CD4-positive, alpha-beta memory T cell (primary cell): Measurements from ENCODE around the gene NAA20. TPM values are rescaled to one million over a fixed set of nuclear protein-coding genes. Genes with fewer than 3 reads are reported as not detected.
A peak's percentile ranks its signal among the peaks of the same experiment; 100 is the strongest.

ENCODE experiments used
- CTCF ChIA-PET: fragments of 350-600 bp; sonication (Branson Sonifier 250); formaldehyde crosslinking; loops from one replicate; lab custom pipeline; 2021; ENCODE audit warnings: inconsistent platforms; ENCODE audit not compliant: partially characterized antibody; lab: Charles Lee
- POLR2A ChIA-PET: fragments of 350-600 bp; sonication (Branson Sonifier 250); formaldehyde crosslinking; loops from one replicate; lab custom pipeline; 2021; ENCODE audit not compliant: partially characterized antibody; lab: Charles Lee
- DNase-seq, 5 donors: peaks; one replicate each; pipeline versions ENCODE4 v3.0.0 to v3.0.0-alpha.2; 2020 to 2022; ENCODE audit warnings: mixed read lengths in 1 of 5
- H3K27ac ChIP-seq: one replicate; pipeline ENCODE4 v1.7.0; 2013; ENCODE audit warnings: low read depth, low read length
- H3K27me3 ChIP-seq: 2 replicates; pipeline ENCODE4 v1.7.0; 2013; ENCODE audit warnings: mild to moderate bottlenecking, low read length, moderate library complexity; ENCODE audit not compliant: insufficient read depth
- H3K36me3 ChIP-seq: 2 replicates; pipeline ENCODE4 v1.7.0; 2013; ENCODE audit warnings: mild to moderate bottlenecking, low read length, moderate library complexity; ENCODE audit not compliant: insufficient read depth
- H3K4me1 ChIP-seq: 2 replicates; pipeline ENCODE4 v1.7.0; 2013; ENCODE audit warnings: mild to moderate bottlenecking, low read length, moderate library complexity; ENCODE audit not compliant: insufficient read depth
- H3K4me3 ChIP-seq, 2 donors: one replicate each; pipeline ENCODE4 v1.7.0; 2013; ENCODE audit warnings: low read length in 2 of 2, mild to moderate bottlenecking in 1 of 2
- H3K9me3 ChIP-seq, 2 donors: one replicate each; pipeline ENCODE4 v1.7.0; 2013; ENCODE audit warnings: low read length in 2 of 2, control low read depth in 1 of 2; ENCODE audit not compliant: control insufficient read depth in 1 of 2
- H3K27ac Mint-ChIP-seq, 7 donors: one replicate each; pipeline ENCODE4 v1.8.0; 2020 to 2021; ENCODE audit warnings: mixed read lengths in 7 of 7, mild to moderate bottlenecking in 6 of 7, inconsistent platforms in 3 of 7, moderate library complexity in 3 of 7
- H3K27me3 Mint-ChIP-seq, 2 donors: one replicate each; pipeline ENCODE4 v1.8.0; 2020 to 2021; ENCODE audit warnings: mixed read lengths in 2 of 2
- H3K36me3 Mint-ChIP-seq, 2 donors: one replicate each; pipeline ENCODE4 v1.8.0; 2020 to 2021; ENCODE audit warnings: mixed read lengths in 2 of 2, inconsistent platforms in 1 of 2, mild to moderate bottlenecking in 1 of 2
- H3K4me1 Mint-ChIP-seq, 4 donors: one replicate each; pipeline ENCODE4 v1.8.0; 2020 to 2021; ENCODE audit warnings: mixed read lengths in 4 of 4, mild to moderate bottlenecking in 1 of 4
- H3K4me3 Mint-ChIP-seq, 8 donors: one replicate each; pipeline ENCODE4 v1.8.0; 2020 to 2021; ENCODE audit warnings: mixed read lengths in 8 of 8, mild to moderate bottlenecking in 7 of 8, moderate library complexity in 6 of 8, inconsistent platforms in 3 of 8
- H3K9me3 Mint-ChIP-seq, 8 donors: one replicate each; pipeline ENCODE4 v1.8.0; 2020 to 2021; ENCODE audit warnings: mixed read lengths in 8 of 8, mild to moderate bottlenecking in 5 of 8, inconsistent platforms in 3 of 8, moderate library complexity in 1 of 8
- intact Hi-C: fragments of 100-400 bp; cut with micrococcal nuclease; formaldehyde crosslinking; loops from one replicate; pipeline ENCODE4 v1.15.1; 2023
- polyA plus RNA-seq, 2 donors: library from polyadenylated mRNA; unstranded; fragments of 300-500 nt; fragmentation: Illumina TruSeq; gene quantifications; one replicate each; pipeline ENCODE4 v1.2.3, GENCODE V29; 2021
- total RNA-seq, 2 experiments: library from RNA; stranded (reverse); gene quantifications; one replicate each; pipeline ENCODE4 v1.2.3, GENCODE V29; 2021

NAA20 gene
- total and polyA plus RNA-seq, 4 experiments from 2014 or later: 32.5 to 116 (median 56.7) TPM

DNA sequence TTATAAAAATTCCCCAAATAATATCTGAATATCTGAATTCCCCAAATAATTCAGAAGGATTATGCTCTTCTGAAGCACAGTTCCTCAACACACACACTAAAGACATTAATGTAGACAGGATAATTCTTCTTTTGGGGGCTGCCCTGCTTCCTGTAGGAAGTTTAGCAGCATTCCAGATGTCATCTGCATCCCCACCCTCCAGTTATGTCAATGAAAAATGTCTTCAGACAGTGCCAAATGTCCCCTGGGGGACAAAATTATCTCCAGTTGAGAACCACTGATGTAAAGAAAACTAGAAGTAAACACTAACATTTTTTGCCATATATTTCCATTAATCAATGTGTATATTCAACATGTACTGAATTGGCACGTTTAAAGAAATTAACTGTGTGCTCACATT is 25.9 kb upstream of the NAA20 start:
- Histone ChIP-seq H3K4me1 (no peaks in the 10 kb centered on the region), H3K9me3 (no peaks in the 10 kb centered on the region), H3K27me3 (no peaks in the 10 kb centered on the region), H3K27ac (no peak overlapping the region), H3K36me3 (no peaks in the 10 kb centered on the region), H3K4me3 (no peak overlapping the region)
- POLR2A ChIA-PET: no interaction called here
- Mint-ChIP-seq H3K36me3 (no peaks in the 10 kb centered on the region), H3K27me3 (peaks cover 3 to 5% of the 10 kb centered on the region in 2 donors), H3K9me3 (peaks cover 0 to 1% (median 0%) of the 10 kb centered on the region in 8 donors), H3K27ac (no peak overlapping the region), H3K4me1 (peaks cover 0 to 4% (median under 1%) of the 10 kb centered on the region in 4 donors), H3K4me3 (no peak overlapping the region)
- intact Hi-C loops: no loop called here
- DNase-seq: no peak
- CTCF ChIA-PET: no interaction called here

DNA sequence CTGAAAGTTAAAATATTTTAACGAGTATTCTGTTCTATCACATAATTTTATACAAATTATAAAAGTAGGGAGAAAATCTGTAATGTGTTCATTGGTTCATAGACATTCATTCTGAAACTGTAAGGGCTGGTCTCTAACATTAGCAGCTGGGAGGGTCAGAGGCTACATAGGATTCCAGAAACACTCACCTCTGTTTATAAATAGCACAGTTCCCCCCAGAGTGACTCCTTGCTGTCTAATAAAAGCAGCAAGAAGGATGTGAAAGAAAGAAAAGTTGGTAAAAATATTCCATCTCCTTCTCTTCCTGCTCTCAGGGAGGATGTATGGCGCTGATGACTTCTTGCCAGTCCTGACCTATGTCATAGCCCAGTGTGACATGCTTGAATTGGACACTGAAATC is 25.3 kb upstream of the NAA20 start:
- CTCF ChIA-PET: interaction anchor here (1.4 kb wide), 1 partner anchor 207 kb away, joined by 5 read pairs; no protein-coding TSS in a partner anchor
- H3K4me1 Mint-ChIP-seq: peaks cover 0 to 4% (median under 1%) of the 10 kb centered on the region in 4 donors
- no peaks in the 10 kb centered on the region for H3K36me3 ChIP-seq
- H3K4me3 ChIP-seq: no peak overlapping the region
- no peak overlapping the region for H3K4me3 Mint-ChIP-seq
- intact Hi-C loops: no loop called here
- H3K4me1 ChIP-seq: no peaks in the 10 kb centered on the region
- H3K27me3 ChIP-seq: no peaks in the 10 kb centered on the region
- no peak overlapping the region for H3K27ac Mint-ChIP-seq
- peaks cover 3 to 5% of the 10 kb centered on the region in 2 donors for H3K27me3 Mint-ChIP-seq
- no peaks in the 10 kb centered on the region for H3K9me3 ChIP-seq
- H3K36me3 Mint-ChIP-seq: no peaks in the 10 kb centered on the region
- no peak for DNase-seq
- POLR2A ChIA-PET: no interaction called here
- peaks cover 0 to 1% (median 0%) of the 10 kb centered on the region in 8 donors for H3K9me3 Mint-ChIP-seq
- H3K27ac ChIP-seq: no peak overlapping the region

DNA sequence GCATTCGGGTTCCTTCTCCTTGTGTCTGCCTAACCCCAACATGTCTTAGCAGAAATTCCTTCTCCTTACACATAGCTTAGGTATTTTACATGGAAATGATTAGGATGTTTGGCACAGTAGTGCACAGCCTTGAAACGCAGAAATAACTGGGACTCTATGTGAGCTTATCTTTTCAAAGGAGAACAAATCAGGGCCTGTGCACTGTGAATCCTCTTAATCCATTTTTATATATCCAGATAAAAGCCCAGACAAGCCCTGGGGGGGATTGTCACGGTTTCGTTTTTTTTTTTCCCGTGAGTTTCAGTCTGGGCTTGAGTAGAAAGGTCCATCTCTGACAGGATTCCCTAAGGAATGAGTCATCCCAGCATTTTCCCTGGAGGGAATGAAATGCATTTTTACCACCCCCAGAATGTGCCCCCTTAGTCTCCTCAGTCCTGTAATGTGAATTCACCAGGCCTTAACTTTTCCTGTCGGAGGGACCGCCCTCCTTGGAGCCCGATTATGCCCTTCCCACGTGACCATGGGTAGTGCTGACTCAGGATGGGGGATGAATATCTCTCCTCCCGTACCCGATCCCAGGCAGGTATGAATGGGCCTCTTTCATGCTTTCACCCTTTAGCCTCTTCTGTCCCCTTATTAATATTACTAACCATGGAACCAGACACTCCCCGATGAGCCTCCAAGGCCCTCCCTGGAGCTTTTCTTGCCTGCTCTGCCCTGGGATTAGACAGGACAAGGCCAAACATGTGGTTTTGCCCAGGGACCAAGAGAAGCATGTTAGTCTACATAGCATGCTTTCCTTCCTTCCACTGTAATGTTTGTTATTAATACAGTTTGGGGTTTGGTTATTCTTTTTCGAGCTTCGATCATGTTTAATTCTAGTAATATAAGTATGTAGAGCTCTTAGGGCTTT is 23.9 kb upstream of the NAA20 start:
- no peak overlapping the region for H3K27ac ChIP-seq
- no peaks in the 10 kb centered on the region for H3K36me3 ChIP-seq
- H3K36me3 Mint-ChIP-seq: no peaks in the 10 kb centered on the region
- H3K9me3 ChIP-seq: no peaks in the 10 kb centered on the region
- DNase-seq: no peak
- POLR2A ChIA-PET: interaction anchor here (0.7 to 1.3 kb wide), 2 partner anchors 16 to 25 kb away, joined by 3 to 4 read pairs; no protein-coding TSS in a partner anchor
- intact Hi-C loops: no loop called here
- no peaks in the 10 kb centered on the region for H3K27me3 ChIP-seq
- peaks cover 0 to 1% (median 0%) of the 10 kb centered on the region in 8 donors for H3K9me3 Mint-ChIP-seq
- H3K27me3 Mint-ChIP-seq: peaks cover 3 to 5% of the 10 kb centered on the region in 2 donors
- CTCF ChIA-PET: interaction anchor here (0.6 to 2.8 kb wide), 10 partner anchors 8 to 1345 kb away, joined by 3 to 12 read pairs (median 4); no protein-coding TSS in a partner anchor
- H3K4me1 ChIP-seq: no peaks in the 10 kb centered on the region
- peaks cover 0 to 4% (median under 1%) of the 10 kb centered on the region in 4 donors for H3K4me1 Mint-ChIP-seq
- no peak overlapping the region for H3K4me3 Mint-ChIP-seq
- no peak overlapping the region for H3K4me3 ChIP-seq
- peak overlapping the region in 1 of 7 donors; percentile 37 for H3K27ac Mint-ChIP-seq

GRCh38 chr20:19993958-19994669 is 23.0 kb upstream of the NAA20 start:
- POLR2A ChIA-PET: interaction anchor here (0.7 to 1.3 kb wide), 2 partner anchors 17 to 24 kb away, joined by 3 to 4 read pairs; no protein-coding TSS in a partner anchor
- H3K4me1 Mint-ChIP-seq: peaks cover 0 to 4% (median under 1%) of the 10 kb centered on the region in 4 donors
- CTCF ChIA-PET: interaction anchor here (0.6 to 2.8 kb wide), 11 partner anchors 8 to 1346 kb away, joined by 3 to 12 read pairs (median 4); no protein-coding TSS in a partner anchor

GRCh38 chr20:19995220-19995863 is 21.8 kb upstream of the NAA20 start:
- Histone ChIP-seq H3K27ac (no peak overlapping the region), H3K4me1 (no peaks in the 10 kb centered on the region), H3K36me3 (no peaks in the 10 kb centered on the region), H3K27me3 (no peaks in the 10 kb centered on the region), H3K9me3 (no peaks in the 10 kb centered on the region), H3K4me3 (no peak overlapping the region)
- CTCF ChIA-PET: interaction anchor here (0.7 to 2.8 kb wide), 6 partner anchors 19 to 305 kb away, joined by 3 to 12 read pairs (median 6); no protein-coding TSS in a partner anchor
- Mint-ChIP-seq H3K27ac (no peak overlapping the region), H3K4me1 (peaks cover 0 to 4% (median under 1%) of the 10 kb centered on the region in 4 donors), H3K4me3 (no peak overlapping the region), H3K36me3 (no peaks in the 10 kb centered on the region), H3K9me3 (peaks cover 0 to 1% (median 0%) of the 10 kb centered on the region in 8 donors), H3K27me3 (peaks cover 2 to 5% of the 10 kb centered on the region in 2 donors)
- peak in 4 of 5 donors; percentile 44 to 52 (median 46) for DNase-seq
- POLR2A ChIA-PET: no interaction called here
- intact Hi-C loops: loop anchor here (1.0 kb wide), 1 partner anchor 92 kb away; no protein-coding TSS in a partner anchor

More at GRCh38 chr20:19993958-19994669, 23.0 kb upstream of the NAA20 start:
- intact Hi-C loops: no loop called here
- Histone ChIP-seq H3K9me3 (no peaks in the 10 kb centered on the region), H3K4me1 (no peaks in the 10 kb centered on the region), H3K4me3 (no peak overlapping the region), H3K27me3 (no peaks in the 10 kb centered on the region), H3K36me3 (no peaks in the 10 kb centered on the region), H3K27ac (no peak overlapping the region)
- Mint-ChIP-seq H3K9me3 (peaks cover 0 to 1% (median 0%) of the 10 kb centered on the region in 8 donors), H3K4me3 (no peak overlapping the region), H3K27ac (peak overlapping the region in 1 of 7 donors; percentile 8), H3K27me3 (peaks cover 2 to 4% of the 10 kb centered on the region in 2 donors), H3K36me3 (no peaks in the 10 kb centered on the region)
- no peak for DNase-seq

- Histone ChIP-seq H3K27ac (no peak overlapping the region), H3K9me3 (no peaks in the 10 kb centered on the region), H3K27me3 (no peaks in the 10 kb centered on the region), H3K4me1 (no peaks in the 10 kb centered on the region), H3K36me3 (no peaks in the 10 kb centered on the region), H3K4me3 (no peak overlapping the region)
- DNase-seq: no peak
- H3K4me1 Mint-ChIP-seq: peaks cover 0 to 4% (median under 1%) of the 10 kb centered on the region in 4 donors
- H3K4me3 Mint-ChIP-seq: no peak overlapping the region
- H3K27ac Mint-ChIP-seq: no peak overlapping the region
- H3K27me3 Mint-ChIP-seq: peaks cover 2 to 8% of the 10 kb centered on the region in 2 donors
- POLR2A ChIA-PET: no interaction called here
- intact Hi-C loops: no loop called here
- no peaks in the 10 kb centered on the region for H3K36me3 Mint-ChIP-seq
- CTCF ChIA-PET: no interaction called here
- H3K9me3 Mint-ChIP-seq: peaks cover 0 to 1% (median 0%) of the 10 kb centered on the region in 8 donors
Observed at GRCh38 chr20:19996222-19996621, 20.9 kb upstream of the NAA20 start.
